Coronary artery (tissue), 2 donors: ENCODE results near the gene ZFAND6.

Experiments used
- DNase-seq: peaks from one replicate; pipeline ENCODE4 v3.0.0-alpha.2; 2017; ENCODE audit warnings: low spot score
- H3K27ac ChIP-seq, 2 donors: fragments of 200-600 bp; sonication (generic); one replicate each; pipeline ENCODE4 v1.5.1; 2016 to 2019
- H3K4me3 ChIP-seq: fragments of 200-600 bp; sonication (generic); 2 replicates; pipeline ENCODE4 v1.5.1; 2016; ENCODE audit warnings: mild to moderate bottlenecking, moderate library complexity
- CTCF ChIP-seq: fragments of 200-600 bp; sonication (generic); IDR thresholded peaks from one replicate; pipeline ENCODE4 v1.5.1; 2019; ENCODE audit warnings: antibody characterized with exemption

ZFAND6 gene

DNA sequence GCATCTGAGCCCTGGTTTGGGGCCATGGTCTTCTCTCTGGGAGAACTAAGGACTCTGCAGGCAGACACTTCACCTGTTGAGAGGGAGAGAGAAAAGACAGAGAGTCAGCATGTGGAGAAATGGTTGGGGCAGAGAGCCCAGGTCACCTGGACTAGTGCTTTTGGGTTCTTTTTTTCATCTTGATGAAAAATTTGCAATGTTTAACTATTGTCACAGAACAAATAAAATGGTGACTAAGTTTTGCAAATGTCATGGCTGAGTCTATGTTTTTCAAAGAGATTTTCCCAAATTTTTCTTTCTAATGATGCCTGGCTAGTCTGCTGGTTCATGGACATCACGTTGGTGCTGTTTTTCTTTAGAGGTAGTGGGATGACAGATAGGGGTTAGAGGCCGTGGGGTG, 111.1 kb downstream of the ZFAND6 start:
- Histone ChIP-seq H3K4me3 (no peak overlapping the region), H3K27ac (no peak overlapping the region)
- TF ChIP-seq CTCF: no peak
- no peak for DNase-seq

GRCh38 chr15:80171787-80172186, 112.3 kb downstream of the ZFAND6 start:
- TF ChIP-seq CTCF: no peak
- Histone ChIP-seq H3K27ac (no peak overlapping the region), H3K4me3 (no peak overlapping the region)
- DNase-seq: no peak

- Histone ChIP-seq H3K4me3 (no peak overlapping the region), H3K27ac (peak overlapping the region; percentile 84 to 96)
- TF ChIP-seq CTCF: no peak
- DNase-seq: no peak
Measured at GRCh38 chr15:80172401-80172800, 112.9 kb downstream of the ZFAND6 start.

GRCh38 chr15:80173022-80173759, 113.7 kb downstream of the ZFAND6 start:
- Histone ChIP-seq H3K27ac (peak overlapping the region; percentile 84 to 96), H3K4me3 (no peak overlapping the region)
- DNase-seq: no peak
- peak; percentile 21 for TF ChIP-seq CTCF

- DNase-seq: peak; percentile 85
- no peak for TF ChIP-seq CTCF
- Histone ChIP-seq H3K27ac (peak overlapping the region; percentile 84 to 96), H3K4me3 (peak overlapping the region; percentile 1)
Measured at GRCh38 chr15:80174017-80174746, 114.7 kb downstream of the ZFAND6 start.

GRCh38 chr15:80175436-80175835, 116.0 kb downstream of the ZFAND6 start:
- peak overlapping the region; percentile 84 to 96 for H3K27ac ChIP-seq
- no peak for DNase-seq
- TF ChIP-seq CTCF: no peak
- no peak overlapping the region for H3K4me3 ChIP-seq

- no peak for TF ChIP-seq CTCF
- no peak overlapping the region for H3K4me3 ChIP-seq
Measured at GRCh38 chr15:80176443-80176842, 117.0 kb downstream of the ZFAND6 start.

More at GRCh38 chr15:80176443-80176842, 117.0 kb downstream of the ZFAND6 start:
- DNase-seq: no peak
- H3K27ac ChIP-seq: no peak overlapping the region
